ENCODE measurements around the gene FARP1.
A peak's percentile ranks its signal among the peaks of the same experiment; 100 is the strongest.

- TF ChIP-seq CTCF (IDR thresholded peaks at IDR 0.05) (peak; percentile 97), ARID4B (CRISPR knock-in tag; IDR thresholded peaks at IDR 0.05; ENCODE audit: borderline replicate concordance) (no peak), ZSCAN18 (CRISPR knock-in tag; IDR thresholded peaks at IDR 0.05) (no peak), E2F1 (CRISPR knock-in tag; IDR thresholded peaks at IDR 0.05) (no peak), E2F4 (CRISPR knock-in tag; IDR thresholded peaks at IDR 0.05; ENCODE audit: borderline replicate concordance, low read depth) (no peak)
Observed at GRCh38 chr13:98445340-98446233, 302.7 kb downstream of the FARP1 start.

Measured in WTC11 (cell line).